Amniotic stem cell (primary cell): Measurements from ENCODE around the gene PRCD.
"Not testable (repeated sequence)": the region's sequence is repeated elsewhere in the genome, so short reads cannot be mapped to it uniquely, and the experiment has no call there.

Experiments used
- DNase-seq: peaks from one replicate; lab custom pipeline; 2025; lab: John Stamatoyannopoulos, UW

Gene PRCD

GRCh38 chr17:76527430-76528111 is 12.3 kb upstream of the PRCD start:
- DNase-seq = no peak

GRCh38 chr17:76528156-76528527 is 11.7 kb upstream of the PRCD start:
- no peak for DNase-seq

GRCh38 chr17:76528528-76529223 is 11.2 kb upstream of the PRCD start:
- DNase-seq = no peak

GRCh38 chr17:76529224-76530094 is 10.4 kb upstream of the PRCD start:
- DNase-seq = peak; percentile 24

GRCh38 chr17:76530095-76530723 is 9.6 kb upstream of the PRCD start:
- DNase-seq = no peak

- DNase-seq = no peak
Observed at GRCh38 chr17:76530811-76531485, 8.9 kb upstream of the PRCD start.

GRCh38 chr17:76531486-76532038 is 8.3 kb upstream of the PRCD start:
- DNase-seq = no peak

GRCh38 chr17:76532072-76532651 is 7.7 kb upstream of the PRCD start:
- DNase-seq = no peak

- not testable (repeated sequence) for DNase-seq
Observed at GRCh38 chr17:76533640-76534359, 6.0 kb upstream of the PRCD start.

- no peak for DNase-seq
Observed at GRCh38 chr17:76534831-76535732, 4.8 kb upstream of the PRCD start.

GRCh38 chr17:76535788-76536510 is 3.9 kb upstream of the PRCD start:
- DNase-seq = no peak

- DNase-seq = no peak
Observed at GRCh38 chr17:76536511-76537287, 3.1 kb upstream of the PRCD start.

GRCh38 chr17:76537288-76537577 is 2.6 kb upstream of the PRCD start:
- no peak for DNase-seq

- no peak for DNase-seq
Observed at GRCh38 chr17:76537578-76538280, 2.1 kb upstream of the PRCD start, which contains the start of gene CYGB. TSS of gene CYGB (minus strand) at chr17:76537709. CDS start at chr17:76537542, 167 bp downstream.

- no peak for DNase-seq
Observed at GRCh38 chr17:76538281-76538931, 1.4 kb upstream of the PRCD start.

- DNase-seq = no peak
Observed at GRCh38 chr17:76538941-76539570, 788 bp upstream of the PRCD start.
